RKO (cell line): ENCODE results near the gene CHCHD6.

ENCODE experiments used
- DNase-seq: peaks from one replicate; pipeline ENCODE4 v3.0.0-alpha.2; 2016; ENCODE audit warnings: low spot score

Gene CHCHD6

GRCh38 chr3:126826693-126827092 lies 122.7 kb downstream of the CHCHD6 start:
- DNase-seq = no peak

GRCh38 chr3:126827121-126827520 lies 123.1 kb downstream of the CHCHD6 start:
- no peak for DNase-seq

GRCh38 chr3:126828306-126828705 lies 124.3 kb downstream of the CHCHD6 start:
- no peak for DNase-seq

GRCh38 chr3:126832933-126833332 lies 128.9 kb downstream of the CHCHD6 start:
- no peak for DNase-seq

GRCh38 chr3:126834596-126835471 lies 130.8 kb downstream of the CHCHD6 start:
- DNase-seq = no peak

- no peak for DNase-seq
Observed at GRCh38 chr3:126835472-126836219, 131.6 kb downstream of the CHCHD6 start.

- no peak for DNase-seq
Observed at GRCh38 chr3:126836220-126836860, 132.3 kb downstream of the CHCHD6 start.

GRCh38 chr3:126837773-126838172 lies 133.7 kb downstream of the CHCHD6 start:
- DNase-seq = no peak

GRCh38 chr3:126845920-126846715 lies 142.1 kb downstream of the CHCHD6 start:
- no peak for DNase-seq

- no peak for DNase-seq
Observed at GRCh38 chr3:126847061-126847460, 143.0 kb downstream of the CHCHD6 start.

- DNase-seq = no peak
Observed at GRCh38 chr3:126848991-126849390, 145.0 kb downstream of the CHCHD6 start.

GRCh38 chr3:126849768-126850167 lies 145.7 kb downstream of the CHCHD6 start:
- DNase-seq = no peak

- DNase-seq = no peak
Observed at GRCh38 chr3:126850370-126851085, 146.5 kb downstream of the CHCHD6 start.

GRCh38 chr3:126851382-126851781 lies 147.3 kb downstream of the CHCHD6 start:
- no peak for DNase-seq

GRCh38 chr3:126851934-126852333 lies 147.9 kb downstream of the CHCHD6 start:
- DNase-seq = no peak

- no peak for DNase-seq
Observed at GRCh38 chr3:126852511-126852910, 148.5 kb downstream of the CHCHD6 start.

GRCh38 chr3:126854666-126855065 lies 150.6 kb downstream of the CHCHD6 start:
- no peak for DNase-seq

- no peak for DNase-seq
Observed at GRCh38 chr3:126855374-126855773, 151.3 kb downstream of the CHCHD6 start.

GRCh38 chr3:126857928-126858327 lies 153.9 kb downstream of the CHCHD6 start:
- DNase-seq = no peak

GRCh38 chr3:126858401-126858800 lies 154.4 kb downstream of the CHCHD6 start:
- no peak for DNase-seq

GRCh38 chr3:126858887-126859286 lies 154.8 kb downstream of the CHCHD6 start:
- peak; percentile 69 for DNase-seq
